ENCODE measurements around the gene VCPKMT.

GRCh38 chr14:50156111-50156510 is 39.7 kb upstream of the VCPKMT start:
- no peak for TF ChIP-seq CTCF (IDR thresholded peaks at IDR 0.05)
- no peak for TF ChIP-seq POLR2A (IDR thresholded peaks at IDR 0.05)
